GM12801 (cell line): ENCODE results near the gene MICAL2.

Experiments
- TF ChIP-seq, protein P1 (sequence below): IDR thresholded peaks from one replicate; pipeline ENCODE4 v1.5.1; 2011; ENCODE audit warnings: control low read depth; ENCODE audit not compliant: insufficient read length; ENCODE audit errors: extremely low read depth

The MICAL2 gene

DNA sequence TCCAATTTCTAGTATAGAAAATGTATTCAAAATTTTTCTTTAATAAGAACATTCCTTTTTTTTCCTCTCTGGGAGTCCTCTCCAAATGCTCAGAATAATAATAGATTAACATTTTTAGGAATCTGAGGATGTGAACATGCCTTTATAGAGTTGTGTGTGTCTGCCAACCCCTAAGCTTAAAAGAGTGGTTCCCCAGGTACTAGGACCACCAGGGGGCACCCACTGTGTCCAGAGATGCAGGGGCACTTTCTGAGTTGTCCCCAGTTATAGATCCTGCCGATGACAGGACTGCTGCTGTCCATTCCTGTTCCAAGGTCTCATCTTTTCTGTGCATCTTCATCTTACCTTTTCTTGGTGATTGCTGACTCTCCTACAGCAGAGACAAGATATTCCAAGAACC, 27.0 kb upstream of the MICAL2 start:
- TF ChIP-seq, protein P1, sequence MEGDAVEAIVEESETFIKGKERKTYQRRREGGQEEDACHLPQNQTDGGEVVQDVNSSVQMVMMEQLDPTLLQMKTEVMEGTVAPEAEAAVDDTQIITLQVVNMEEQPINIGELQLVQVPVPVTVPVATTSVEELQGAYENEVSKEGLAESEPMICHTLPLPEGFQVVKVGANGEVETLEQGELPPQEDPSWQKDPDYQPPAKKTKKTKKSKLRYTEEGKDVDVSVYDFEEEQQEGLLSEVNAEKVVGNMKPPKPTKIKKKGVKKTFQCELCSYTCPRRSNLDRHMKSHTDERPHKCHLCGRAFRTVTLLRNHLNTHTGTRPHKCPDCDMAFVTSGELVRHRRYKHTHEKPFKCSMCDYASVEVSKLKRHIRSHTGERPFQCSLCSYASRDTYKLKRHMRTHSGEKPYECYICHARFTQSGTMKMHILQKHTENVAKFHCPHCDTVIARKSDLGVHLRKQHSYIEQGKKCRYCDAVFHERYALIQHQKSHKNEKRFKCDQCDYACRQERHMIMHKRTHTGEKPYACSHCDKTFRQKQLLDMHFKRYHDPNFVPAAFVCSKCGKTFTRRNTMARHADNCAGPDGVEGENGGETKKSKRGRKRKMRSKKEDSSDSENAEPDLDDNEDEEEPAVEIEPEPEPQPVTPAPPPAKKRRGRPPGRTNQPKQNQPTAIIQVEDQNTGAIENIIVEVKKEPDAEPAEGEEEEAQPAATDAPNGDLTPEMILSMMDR, result no peak

DNA sequence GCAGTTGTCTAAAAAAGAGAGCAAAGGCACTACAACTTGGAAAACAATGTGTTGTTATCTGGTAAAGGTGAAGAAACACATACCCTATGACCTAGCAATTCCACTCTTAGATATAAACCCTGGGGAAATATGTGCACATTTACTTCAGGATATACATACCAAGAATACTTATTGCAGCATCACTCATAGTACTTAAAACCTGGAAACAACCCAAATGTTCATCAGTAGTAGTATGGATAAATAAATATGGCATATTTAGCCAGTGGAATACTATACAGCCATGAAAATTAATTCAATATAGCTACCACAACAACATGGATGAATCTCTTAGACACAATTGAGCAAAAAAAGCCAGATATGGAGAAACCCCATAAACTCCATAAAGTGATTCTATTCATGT, 26.1 kb upstream of the MICAL2 start:
- TF ChIP-seq, protein P1, result no peak

DNA sequence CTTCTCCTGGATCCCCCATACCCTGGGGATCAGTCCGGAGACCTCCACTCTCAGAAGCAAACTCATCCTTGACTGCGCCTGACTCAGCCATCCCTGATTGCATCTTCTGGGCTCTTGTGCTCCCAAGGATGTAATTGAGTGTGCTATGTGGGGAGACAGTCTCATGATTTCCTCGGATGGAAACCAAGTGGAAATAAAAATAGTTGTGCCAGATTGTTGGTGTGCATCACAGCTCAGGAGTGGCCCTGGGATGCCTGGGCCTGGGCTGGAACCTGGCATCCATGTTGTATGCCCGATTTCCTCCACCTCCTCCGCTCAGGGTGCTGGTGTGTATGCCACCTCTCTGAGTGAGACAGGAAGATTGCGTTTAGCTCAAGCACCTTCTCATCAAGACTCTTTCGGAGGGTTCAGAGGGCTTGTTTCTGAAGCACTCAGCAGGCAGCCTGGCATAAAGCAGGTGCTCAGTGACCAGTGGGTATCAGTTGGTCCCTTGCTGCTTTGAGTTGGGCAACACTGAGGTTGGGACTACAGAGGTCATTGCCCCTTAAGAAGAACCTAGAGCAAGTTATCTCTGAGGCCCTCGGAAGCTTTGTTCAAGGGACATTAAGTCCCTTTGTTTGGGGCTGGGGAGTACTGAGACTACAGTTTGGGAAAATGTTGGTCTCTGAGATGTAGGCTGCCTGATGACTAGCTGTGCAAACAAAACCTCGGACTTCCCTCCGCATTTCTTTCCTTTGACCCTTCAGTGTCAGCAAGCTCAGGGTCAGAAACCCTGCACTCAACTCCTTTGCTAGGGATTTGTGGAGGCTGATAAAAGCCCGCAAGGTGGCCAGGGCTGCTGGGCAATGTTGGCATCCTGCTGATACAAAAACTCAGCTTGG, 24.8 kb upstream of the MICAL2 start:
- TF ChIP-seq, protein P1, result no peak

DNA sequence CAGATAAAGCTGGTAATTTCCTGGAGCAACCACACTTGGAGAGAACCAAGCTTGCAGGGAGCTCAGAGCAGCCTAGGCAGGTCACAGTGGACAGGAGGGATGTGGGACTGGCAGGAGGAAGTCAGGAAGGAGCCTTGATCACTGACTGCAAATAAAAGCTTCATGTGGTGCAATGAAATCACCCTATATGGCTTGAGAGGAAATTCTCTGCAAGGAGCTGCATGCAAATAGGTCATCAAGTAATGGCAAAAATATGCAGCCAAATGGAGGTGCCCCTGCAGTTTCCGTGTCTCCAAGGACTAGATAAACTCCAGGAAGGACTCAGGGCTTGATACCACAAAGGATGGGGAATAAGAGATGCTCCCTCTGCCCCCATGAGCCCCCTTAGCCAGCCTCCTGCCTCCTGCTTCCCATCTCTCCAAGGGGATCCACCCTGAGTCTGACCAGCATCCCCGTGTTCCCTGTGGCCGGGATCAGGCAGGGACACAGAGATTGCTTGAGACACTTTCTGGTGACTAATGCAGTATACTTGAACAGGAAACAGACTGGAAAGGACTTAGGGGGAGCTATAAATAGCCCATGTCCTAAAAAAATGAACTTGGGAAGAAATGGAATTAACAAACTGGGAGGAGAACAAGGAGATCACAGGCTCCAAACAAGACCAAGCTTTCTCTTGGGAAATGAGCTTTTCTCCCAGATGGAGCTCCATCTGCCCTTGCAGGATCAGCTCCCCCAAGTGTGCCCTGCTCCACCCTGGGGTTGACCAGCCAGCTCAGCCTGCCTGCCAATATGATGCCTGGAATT, 23.9 kb upstream of the MICAL2 start:
- TF ChIP-seq, protein P1, result no peak

DNA sequence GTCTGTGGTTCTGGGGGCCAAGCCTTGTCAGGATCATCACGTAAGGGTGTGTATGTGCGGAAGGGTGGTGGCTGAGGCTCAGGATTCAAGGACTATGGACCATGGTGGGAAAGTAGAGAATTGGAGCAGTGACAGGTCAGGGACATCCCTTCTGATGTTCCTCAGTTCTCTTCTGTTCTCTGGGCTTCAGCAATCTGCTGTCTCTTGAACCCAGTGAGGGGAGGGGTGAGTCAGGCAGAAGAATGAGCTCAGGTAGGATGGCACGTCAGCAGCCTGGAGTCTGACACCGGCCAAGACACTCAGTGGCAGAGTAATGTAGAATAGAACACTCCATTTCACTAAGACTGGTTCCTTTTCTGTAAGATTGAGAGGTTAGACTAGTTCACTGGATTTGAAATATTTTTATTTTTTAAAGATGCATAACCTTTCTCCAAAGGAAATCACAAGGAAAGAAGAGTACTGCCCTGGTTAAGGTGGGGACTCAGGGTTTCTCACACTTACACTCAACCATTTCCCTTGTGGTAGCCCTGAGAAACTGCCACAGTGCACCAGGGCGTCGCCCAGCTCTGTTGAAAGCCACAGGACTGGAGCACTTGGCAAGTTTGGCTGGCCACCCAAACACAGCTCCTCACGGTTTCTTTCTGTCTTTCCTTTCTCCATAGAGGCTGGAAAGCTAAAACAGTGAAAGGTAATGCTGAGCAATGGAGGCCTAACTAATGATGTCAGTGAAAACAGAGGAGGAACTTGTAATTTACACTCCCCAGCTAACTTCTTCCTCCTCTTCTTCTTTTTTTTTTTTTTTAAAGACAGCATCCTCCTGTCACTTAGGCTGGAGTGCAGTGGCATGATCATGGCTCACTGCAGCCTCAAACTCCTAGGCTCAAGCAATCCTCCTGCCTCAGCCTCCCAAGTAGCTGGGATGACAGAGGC, 23.1 kb upstream of the MICAL2 start:
- TF ChIP-seq, protein P1, result no peak

DNA sequence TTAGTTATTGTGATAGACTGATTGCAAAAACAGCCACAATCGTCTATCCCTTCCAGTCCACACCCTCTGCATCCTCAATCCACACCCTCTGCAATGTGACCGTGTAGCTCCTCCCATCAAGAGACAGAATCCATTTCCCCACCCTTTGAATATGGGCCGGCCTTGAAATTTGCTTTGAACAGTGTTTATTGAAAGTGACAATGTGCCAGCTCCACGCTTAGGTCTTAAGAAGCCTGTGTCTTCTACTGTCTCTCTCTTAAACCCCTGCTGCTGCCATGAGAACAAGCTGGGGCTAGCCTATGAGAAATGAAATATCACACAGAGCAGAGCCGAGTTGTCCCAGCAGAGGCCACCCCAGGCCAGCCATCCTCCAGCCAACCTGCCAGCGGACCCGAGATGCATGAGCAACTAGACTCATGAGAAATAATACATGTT, 22.3 kb upstream of the MICAL2 start:
- TF ChIP-seq, protein P1, result no peak

DNA sequence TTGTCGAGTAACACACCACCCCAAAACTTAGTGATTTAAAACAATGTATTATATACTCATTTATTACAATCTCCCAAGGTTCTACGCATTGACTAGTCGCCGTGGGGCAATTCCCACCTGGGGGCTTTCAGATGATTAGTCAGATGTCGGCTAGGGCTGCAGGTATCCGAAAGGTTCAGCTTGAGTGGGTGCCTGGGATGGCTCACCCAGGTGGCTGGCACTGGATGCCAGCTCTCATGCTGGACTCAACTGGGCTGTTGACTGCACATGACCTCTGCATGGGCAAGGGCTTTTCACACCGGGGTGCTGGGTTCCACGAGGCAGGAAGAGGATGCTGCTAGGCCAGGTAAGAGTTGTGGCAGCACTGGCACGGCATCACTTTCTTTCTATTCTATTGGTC, 21.9 kb upstream of the MICAL2 start:
- TF ChIP-seq, protein P1, result no peak
